NCI-H2081 (cell line): ENCODE measurements around the gene ZBTB5.
A peak's percentile ranks its signal among the peaks of the same experiment; 100 is the strongest.
"Not testable (repeated sequence)": the region's sequence is repeated elsewhere in the genome, so short reads cannot be mapped to it uniquely, and the experiment has no call there.

Experiments used
- DNase-seq, 2 experiments: peaks; one replicate each; lab custom pipeline; 2025; lab: John Stamatoyannopoulos, UW

Gene ZBTB5

GRCh38 chr9:37465249-37466036 is at the start of gene ZBTB5:
Gene ZBTB5, minus strand, starts transcription at chr9:37465450. Its CDS starts 22,899 bp downstream, at chr9:37442551.
- peak; percentile 100 for DNase-seq

GRCh38 chr9:37514999-37515398 is 49.7 kb upstream of the ZBTB5 start:
- no peak for DNase-seq

- DNase-seq, result not testable (repeated sequence)
Observed at GRCh38 chr9:37514415-37514814, 49.2 kb upstream of the ZBTB5 start.

- DNase-seq, result no peak
Observed at GRCh38 chr9:37512437-37512836, 47.2 kb upstream of the ZBTB5 start.

- no peak for DNase-seq
Observed at GRCh38 chr9:37511016-37512010, 46.1 kb upstream of the ZBTB5 start.

- not testable (repeated sequence) for DNase-seq
Observed at GRCh38 chr9:37510053-37510452, 44.8 kb upstream of the ZBTB5 start.

GRCh38 chr9:37509536-37509935 is 44.3 kb upstream of the ZBTB5 start:
- no peak for DNase-seq

- no peak for DNase-seq
Observed at GRCh38 chr9:37508834-37509206, 43.6 kb upstream of the ZBTB5 start.

GRCh38 chr9:37508135-37508833 is 43.0 kb upstream of the ZBTB5 start:
- DNase-seq, result no peak

GRCh38 chr9:37507566-37508134 is 42.4 kb upstream of the ZBTB5 start:
- DNase-seq, result no peak

GRCh38 chr9:37504605-37505004 is 39.4 kb upstream of the ZBTB5 start:
- DNase-seq, result no peak

GRCh38 chr9:37503736-37504135 is 38.5 kb upstream of the ZBTB5 start:
- no peak for DNase-seq

- no peak for DNase-seq
Observed at GRCh38 chr9:37501957-37502596, 36.8 kb upstream of the ZBTB5 start.

- no peak for DNase-seq
Observed at GRCh38 chr9:37499297-37499696, 34.0 kb upstream of the ZBTB5 start.

GRCh38 chr9:37498457-37498856 is 33.2 kb upstream of the ZBTB5 start:
- no peak for DNase-seq

GRCh38 chr9:37497320-37497719 is 32.1 kb upstream of the ZBTB5 start:
- DNase-seq, result no peak

GRCh38 chr9:37496020-37496419 is 30.8 kb upstream of the ZBTB5 start:
- DNase-seq, result no peak

GRCh38 chr9:37495571-37495970 is 30.3 kb upstream of the ZBTB5 start:
- DNase-seq, result no peak

- DNase-seq, result no peak
Observed at GRCh38 chr9:37491939-37492338, 26.7 kb upstream of the ZBTB5 start.

GRCh38 chr9:37486616-37487548 is 21.6 kb upstream of the ZBTB5 start:
- DNase-seq, result peak in 1 of 2 experiments; percentile 17
